ENCODE data around the gene CLDN16.

CLDN16 gene

GRCh38 chr3:190380184-190380583 is 7.8 kb upstream of the CLDN16 start:
- no peak for DNase-seq (ENCODE audit: low read depth in 2 of 2)

- DNase-seq (ENCODE audit: low read depth in 2 of 2) = no peak
These were observed 6.5 kb upstream of the CLDN16 start for GRCh38 chr3:190381441-190381840.

DNA sequence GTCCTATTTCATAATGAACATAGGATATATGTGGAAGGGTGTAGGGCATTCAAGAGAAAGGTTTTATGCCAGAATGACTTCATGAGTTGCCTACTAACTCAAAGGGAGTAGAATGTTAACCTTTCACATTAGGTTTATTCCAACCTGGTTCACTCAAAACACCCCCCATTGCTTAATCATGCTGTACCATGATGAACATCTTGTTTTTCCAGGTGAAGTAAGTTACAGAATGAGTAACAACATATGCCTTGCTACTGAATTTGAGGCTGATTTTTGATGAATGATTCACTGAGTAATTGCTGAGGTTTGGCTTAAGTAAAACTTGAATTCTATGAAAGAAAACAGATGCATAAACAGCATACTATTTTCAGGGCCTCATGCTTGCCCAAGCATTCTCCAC is 5.9 kb upstream of the CLDN16 start:
- no peak for DNase-seq (ENCODE audit: low read depth in 2 of 2)

GRCh38 chr3:190384309-190384756 is 3.6 kb upstream of the CLDN16 start:
- no peak for DNase-seq (ENCODE audit: low read depth in 2 of 2)

DNA sequence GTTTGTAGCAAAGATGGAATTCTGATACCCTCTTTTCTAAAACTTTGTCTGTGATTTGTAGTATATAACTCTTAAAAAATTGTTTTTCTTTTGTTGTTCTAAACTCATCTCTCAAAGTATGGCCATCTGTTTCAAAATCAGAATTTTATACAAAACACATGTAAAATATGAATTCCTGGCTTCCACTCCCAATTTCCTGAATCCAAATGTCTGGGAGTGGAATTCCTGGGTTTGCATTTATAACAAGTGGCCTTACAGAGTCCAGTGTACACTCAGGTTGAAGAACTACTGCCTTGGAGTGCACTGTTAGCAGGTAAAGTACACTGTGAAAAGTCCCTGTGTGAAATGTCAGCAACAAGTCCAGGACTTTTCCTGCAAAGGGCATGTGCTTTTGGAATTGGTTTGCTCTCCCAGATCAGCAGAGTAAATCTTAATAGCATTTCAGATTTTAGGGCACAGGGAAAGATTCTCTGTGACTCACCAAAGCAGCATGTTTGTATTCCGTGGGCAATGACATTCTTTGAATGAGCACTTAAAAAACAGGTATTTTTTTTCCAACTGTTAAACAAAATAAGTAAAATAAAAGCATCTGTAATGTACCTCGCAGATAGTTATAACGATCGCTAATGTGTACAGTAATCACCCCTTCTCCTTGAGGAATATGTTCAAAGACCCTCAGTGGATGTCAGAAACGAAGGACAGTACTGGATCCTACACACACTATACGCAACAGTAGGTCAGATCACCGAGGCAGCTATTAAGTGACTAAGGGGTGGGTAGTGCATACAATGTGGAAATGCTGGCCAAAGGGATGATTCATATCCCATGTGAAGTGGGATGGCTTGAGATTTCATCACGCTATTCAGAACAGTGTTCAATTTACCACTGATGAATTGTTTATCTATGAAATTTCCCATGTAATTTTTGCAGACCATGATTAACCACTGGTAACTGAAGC is 2.0 kb upstream of the CLDN16 start:
- no peak for DNase-seq (ENCODE audit: low read depth in 2 of 2)

DNA sequence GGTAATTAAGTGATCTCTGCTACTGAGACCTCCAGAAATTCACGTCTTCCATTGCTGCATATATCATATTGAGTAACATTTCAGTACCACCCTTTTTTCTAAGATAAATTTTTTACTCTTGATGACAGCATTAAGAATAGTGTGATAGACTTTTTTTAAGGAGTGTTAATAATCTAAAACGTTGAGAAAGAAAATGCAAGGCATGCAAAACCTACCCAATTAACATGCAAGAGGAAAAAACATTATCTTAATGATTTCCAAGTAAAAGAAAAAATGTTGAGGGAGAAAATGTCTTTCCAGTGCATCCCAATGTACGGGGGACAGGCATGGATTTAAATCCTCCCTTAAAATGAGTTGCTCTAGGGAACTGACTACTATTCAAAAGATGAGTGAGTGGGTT is 740 bp downstream of the CLDN16 start:
- no peak for DNase-seq (ENCODE audit: low read depth in 2 of 2)

GRCh38 chr3:190396001-190396400 is 8.0 kb downstream of the CLDN16 start:
- no peak for DNase-seq (ENCODE audit: low read depth in 2 of 2)

- DNase-seq (ENCODE audit: low read depth in 2 of 2) = no peak
These were observed 9.9 kb downstream of the CLDN16 start for GRCh38 chr3:190397889-190398288.

- no peak for DNase-seq (ENCODE audit: low read depth in 2 of 2)
These were observed 11.7 kb downstream of the CLDN16 start for GRCh38 chr3:190399677-190400076.

GRCh38 chr3:190401963-190402362 is 14.0 kb downstream of the CLDN16 start:
- no peak for DNase-seq (ENCODE audit: low read depth in 2 of 2)

DNA sequence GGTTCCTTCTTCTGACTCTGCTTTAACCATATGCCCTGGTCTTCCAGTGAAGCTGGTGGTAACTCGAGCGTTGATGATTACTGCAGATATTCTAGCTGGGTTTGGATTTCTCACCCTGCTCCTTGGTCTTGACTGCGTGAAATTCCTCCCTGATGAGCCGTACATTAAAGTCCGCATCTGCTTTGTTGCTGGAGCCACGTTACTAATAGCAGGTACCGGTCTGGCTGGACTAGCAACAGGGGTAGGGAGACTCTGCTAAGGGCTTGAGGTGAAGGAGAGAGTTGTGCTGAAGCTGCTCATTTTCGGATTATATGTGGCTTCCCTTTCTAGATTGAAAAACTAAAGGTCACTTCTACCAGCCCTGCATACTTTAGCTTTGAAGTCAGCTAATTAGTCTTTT is 16.8 kb downstream of the CLDN16 start:
- DNase-seq (ENCODE audit: low read depth in 2 of 2) = no peak

DNA sequence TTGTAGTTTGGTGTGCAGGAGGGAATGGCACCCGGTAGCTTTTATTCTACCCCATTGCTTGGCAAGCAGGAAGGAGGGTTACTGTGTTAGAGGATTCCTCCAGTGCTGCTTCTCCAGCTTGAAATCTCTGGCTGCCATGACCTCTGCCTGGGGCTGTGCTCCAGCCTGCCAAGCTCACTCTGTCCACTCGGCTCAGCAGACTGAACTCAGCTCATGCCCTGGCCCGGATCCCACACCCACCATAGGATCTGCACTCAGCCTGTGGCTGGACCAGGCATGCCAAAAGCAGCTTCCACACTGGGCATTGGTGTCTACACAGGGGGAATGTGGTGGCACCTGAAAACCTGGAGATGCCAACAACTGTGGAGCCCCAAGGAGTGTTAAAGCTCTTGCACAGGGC is 26.3 kb downstream of the CLDN16 start:
- DNase-seq (ENCODE audit: low read depth in 2 of 2) = no peak

DNA sequence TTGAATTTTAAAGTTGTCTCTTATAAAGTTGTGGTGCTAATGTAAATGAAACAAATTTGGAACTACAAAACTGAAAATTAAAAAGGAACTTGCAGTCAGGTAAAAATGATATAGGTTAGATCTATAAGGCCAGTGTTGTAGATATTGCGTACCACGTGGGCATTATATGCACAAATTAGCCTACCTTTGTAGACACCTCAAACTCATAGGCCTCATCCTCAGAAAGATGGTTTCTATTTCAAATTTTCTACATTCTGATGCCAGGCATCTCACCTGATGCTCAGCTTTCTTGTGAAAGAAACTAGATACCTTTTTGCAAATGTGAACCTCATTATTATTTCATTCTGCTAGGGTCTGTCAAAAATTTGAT is 36.1 kb downstream of the CLDN16 start:
- DNase-seq (ENCODE audit: low read depth in 2 of 2) = no peak

DNA sequence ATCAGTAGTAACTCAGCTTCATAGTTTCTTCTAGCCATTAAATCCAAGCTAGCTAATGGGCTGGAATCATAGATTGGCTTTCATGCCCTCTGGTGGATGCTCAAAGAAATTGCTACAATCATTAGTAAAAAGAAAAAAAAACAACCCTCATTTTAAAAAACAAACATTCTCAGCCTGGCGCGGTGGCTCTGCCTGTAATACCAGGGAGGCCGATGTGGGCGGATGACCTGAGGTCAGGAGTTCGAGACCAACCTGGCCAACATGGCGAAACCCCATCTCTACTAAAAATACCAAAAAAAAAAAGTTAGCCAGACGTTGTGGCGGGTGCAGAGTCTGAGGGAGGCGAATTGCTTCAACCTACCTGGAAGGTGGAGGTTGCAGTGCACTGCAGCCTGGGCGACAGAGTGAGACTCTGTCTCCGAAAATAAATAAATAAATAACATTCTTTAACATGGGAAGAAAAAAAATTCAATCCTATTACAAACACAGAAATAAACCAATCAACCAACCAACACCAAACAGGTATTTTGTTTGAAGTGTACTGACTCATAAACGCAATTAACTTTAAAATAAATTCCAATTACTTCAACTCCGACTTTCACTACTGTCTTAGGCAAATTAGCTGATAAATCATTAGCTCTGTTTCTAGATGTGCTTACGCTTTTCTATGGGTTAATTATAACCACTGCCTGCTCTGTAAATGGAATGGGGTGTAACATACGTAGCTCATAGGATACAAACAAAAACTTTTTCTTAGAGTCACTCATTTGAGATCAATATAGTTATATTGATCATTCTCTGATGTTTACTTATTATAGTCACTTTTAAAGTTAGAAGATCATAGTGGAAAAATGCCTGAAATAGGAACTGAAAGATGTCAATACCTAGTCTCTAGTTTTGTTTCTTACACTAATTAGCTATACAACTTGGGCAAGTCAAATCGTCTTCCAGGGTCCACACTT is 36.8 kb downstream of the CLDN16 start:
- no peak for DNase-seq (ENCODE audit: low read depth in 2 of 2)

- no peak for DNase-seq (ENCODE audit: low read depth in 2 of 2)
These were observed 37.9 kb downstream of the CLDN16 start for GRCh38 chr3:190425833-190426232.

DNA sequence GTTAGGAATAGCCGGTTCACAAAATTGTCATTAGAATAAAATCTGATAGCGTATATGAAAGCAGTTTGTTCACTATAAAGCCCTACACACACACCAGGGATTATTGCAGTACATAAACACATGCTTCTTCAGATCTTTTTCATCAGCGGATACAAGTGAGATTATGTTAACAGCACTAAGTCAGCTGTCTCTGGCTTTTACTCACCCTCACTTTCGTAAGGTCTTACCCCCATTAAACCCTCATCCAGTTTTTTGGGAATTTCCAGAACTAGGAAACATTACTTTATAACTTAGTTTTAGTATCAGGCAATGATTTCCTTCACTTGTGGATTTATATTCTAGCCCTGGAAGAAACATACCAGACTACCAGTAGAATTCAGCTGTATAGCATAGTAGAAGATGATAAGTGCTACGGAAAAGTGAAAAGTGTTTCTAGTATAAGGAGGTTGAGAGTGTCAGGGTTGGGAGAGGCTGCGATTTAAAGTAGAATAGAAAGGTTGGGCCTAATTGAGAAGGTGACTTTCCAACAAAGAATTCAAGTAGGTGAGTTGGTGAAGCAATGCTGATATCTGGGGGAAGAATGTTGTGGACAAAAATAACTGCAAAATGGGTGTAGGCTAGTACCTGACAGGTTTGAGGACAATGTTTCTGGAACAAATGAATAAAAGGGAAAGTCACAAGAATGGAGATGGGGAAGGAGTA is 39.0 kb downstream of the CLDN16 start:
- DNase-seq (ENCODE audit: low read depth in 2 of 2) = no peak

- DNase-seq (ENCODE audit: low read depth in 2 of 2) = no peak
These were observed 41.7 kb downstream of the CLDN16 start for GRCh38 chr3:190429681-190430080.

DNA sequence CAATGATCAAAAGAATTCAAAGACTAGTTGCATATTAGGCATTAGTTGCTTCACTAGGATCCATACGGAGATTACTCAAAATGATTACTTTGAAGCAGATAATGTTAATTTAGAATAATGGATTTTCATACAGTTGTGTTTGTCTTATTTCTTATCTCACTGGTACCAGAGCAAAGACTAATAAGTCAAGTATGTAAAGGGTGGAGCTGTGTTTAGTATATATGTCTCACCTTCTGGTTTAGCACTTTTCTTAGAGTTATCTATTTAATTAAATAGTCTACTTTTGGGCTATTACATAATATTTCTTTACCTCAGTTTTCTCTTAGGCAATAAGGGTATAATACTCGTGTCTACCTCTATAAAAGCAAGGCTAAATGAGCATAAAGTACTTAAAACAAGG is 42.9 kb downstream of the CLDN16 start:
- DNase-seq (ENCODE audit: low read depth in 2 of 2) = no peak

DNA sequence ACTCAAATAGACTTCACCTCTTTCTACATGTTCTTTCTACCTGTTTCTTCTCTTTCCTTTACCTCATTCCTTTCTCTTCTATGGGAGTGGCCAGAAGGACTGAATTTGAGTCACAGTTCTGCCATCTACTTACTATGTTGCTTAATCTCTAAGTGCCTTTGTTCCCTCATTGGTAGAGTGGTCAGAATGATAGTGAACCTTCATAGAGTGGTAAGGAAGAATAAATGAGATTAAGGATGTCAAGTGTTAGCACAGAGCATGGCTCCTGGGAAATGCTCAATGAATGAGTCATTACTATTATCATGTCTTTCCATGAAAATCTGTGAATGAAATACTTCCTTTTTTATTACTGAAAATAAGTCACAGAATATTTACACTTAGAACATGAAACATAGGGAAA is 44.3 kb downstream of the CLDN16 start:
- no peak for DNase-seq (ENCODE audit: low read depth in 2 of 2)

DNA sequence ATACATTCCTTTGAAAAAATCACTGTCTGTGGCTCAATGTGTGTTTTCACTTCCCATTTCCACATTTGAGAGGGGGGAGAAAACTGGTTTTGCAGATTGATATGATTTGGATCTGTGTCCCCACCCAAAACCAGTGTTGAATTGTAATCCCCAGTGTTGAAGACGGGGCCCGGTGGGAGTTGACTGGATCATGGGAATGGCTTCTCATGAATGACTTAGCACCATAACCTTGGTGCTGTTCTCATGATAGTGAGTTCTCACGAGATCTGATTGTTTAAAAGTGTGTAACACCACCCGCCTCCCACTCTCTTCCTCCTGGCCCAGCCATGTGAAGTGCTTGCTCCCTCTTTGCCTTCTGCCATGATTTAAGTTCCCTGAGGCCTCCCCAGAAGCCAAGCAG is 45.7 kb downstream of the CLDN16 start:
- DNase-seq (ENCODE audit: low read depth in 2 of 2) = no peak

DNA sequence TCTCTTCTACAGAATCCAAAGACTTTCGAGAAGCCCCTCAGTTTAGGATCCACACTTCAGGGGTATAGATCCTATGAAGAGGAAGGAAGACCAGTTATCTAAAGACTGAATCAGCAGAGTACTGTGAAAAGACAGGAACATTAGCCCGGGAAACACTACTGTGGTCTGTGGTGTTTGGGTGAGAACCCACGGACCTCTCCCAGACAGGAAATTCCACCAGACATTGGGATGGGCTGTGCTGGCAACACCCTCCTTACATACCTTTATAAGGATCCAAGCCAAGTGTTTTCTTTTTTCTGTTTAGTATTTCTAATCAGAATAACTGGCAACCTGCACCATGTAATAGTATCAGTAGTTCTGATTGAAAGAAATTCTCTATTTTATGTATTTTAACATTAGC is 47.7 kb downstream of the CLDN16 start:
- no peak for DNase-seq (ENCODE audit: low read depth in 2 of 2)

GRCh38 chr3:190436331-190436730 is 48.4 kb downstream of the CLDN16 start:
- DNase-seq (ENCODE audit: low read depth in 2 of 2) = no peak
